Kidney epithelial cell (primary cell): ENCODE data around the gene XRCC4. TPM values are rescaled to one million over a fixed set of nuclear protein-coding genes. Genes with fewer than 3 reads are reported as not detected.

ENCODE experiments used
- DNase-seq: peaks from one replicate; pipeline ENCODE4 v3.0.0-alpha.2; 2010; ENCODE audit warnings: low read depth
- H3K27me3 ChIP-seq: 2 replicates; pipeline ENCODE4 v1.6.0; 2011; ENCODE audit warnings: low read length; ENCODE audit not compliant: control insufficient read depth, insufficient read depth
- H3K36me3 ChIP-seq: 2 replicates; pipeline ENCODE4 v1.5.1; 2011; ENCODE audit warnings: low read length; ENCODE audit not compliant: control insufficient read depth, insufficient read depth
- H3K4me3 ChIP-seq: 2 replicates; pipeline ENCODE4 v1.5.1; 2011; ENCODE audit warnings: low read depth, mild to moderate bottlenecking, control low read depth, low read length
- CTCF ChIP-seq: IDR thresholded peaks from 2 replicates; pipeline ENCODE4 v1.5.1; 2011; ENCODE audit warnings: mild to moderate bottlenecking, moderate library complexity, low read length, control low read depth, inconsistent platforms; ENCODE audit not compliant: insufficient read depth, poor library complexity, severe bottlenecking
- total RNA-seq: library from RNA; depleted of rRNA; stranded (reverse); fragments of >200 nt; gene quantifications from 2 replicates; pipeline ENCODE4 v1.2.3, GENCODE V29; 2015

Gene XRCC4
- total RNA-seq, 1 donor from 2014 or later: 7.6 TPM

- no peak for TF ChIP-seq CTCF
- no peak for DNase-seq
Observed at GRCh38 chr5:83157163-83157562, 79.8 kb downstream of the XRCC4 start.

GRCh38 chr5:83162601-83163000 lies 85.3 kb downstream of the XRCC4 start:
- TF ChIP-seq CTCF: no peak
- Histone ChIP-seq H3K36me3 (no peaks in the 10 kb centered on the region), H3K27me3 (no peaks in the 10 kb centered on the region), H3K4me3 (no peak overlapping the region)
- no peak for DNase-seq

More at GRCh38 chr5:83157163-83157562, 79.8 kb downstream of the XRCC4 start:
- no peaks in the 10 kb centered on the region for H3K27me3 ChIP-seq
- H3K4me3 ChIP-seq: no peak overlapping the region
- no peaks in the 10 kb centered on the region for H3K36me3 ChIP-seq

- Histone ChIP-seq H3K27me3 (no peaks in the 10 kb centered on the region), H3K4me3 (no peak overlapping the region), H3K36me3 (no peaks in the 10 kb centered on the region)
- no peak for DNase-seq
- no peak for TF ChIP-seq CTCF
Observed at GRCh38 chr5:83167538-83167937, 90.2 kb downstream of the XRCC4 start.

- no peak for DNase-seq
- Histone ChIP-seq H3K36me3 (no peaks in the 10 kb centered on the region), H3K4me3 (no peak overlapping the region), H3K27me3 (no peaks in the 10 kb centered on the region)
- TF ChIP-seq CTCF: no peak
Observed at GRCh38 chr5:83169571-83170337, 92.4 kb downstream of the XRCC4 start.

GRCh38 chr5:83172011-83172410 lies 94.7 kb downstream of the XRCC4 start:
- TF ChIP-seq CTCF: no peak

GRCh38 chr5:83172655-83173054 lies 95.3 kb downstream of the XRCC4 start:
- no peaks in the 10 kb centered on the region for H3K36me3 ChIP-seq
- no peaks in the 10 kb centered on the region for H3K27me3 ChIP-seq
- no peak for DNase-seq
- no peak for TF ChIP-seq CTCF
- H3K4me3 ChIP-seq: no peak overlapping the region

More at GRCh38 chr5:83172011-83172410, 94.7 kb downstream of the XRCC4 start:
- no peaks in the 10 kb centered on the region for H3K36me3 ChIP-seq
- H3K27me3 ChIP-seq: no peaks in the 10 kb centered on the region
- H3K4me3 ChIP-seq: no peak overlapping the region
- no peak for DNase-seq
